NT2/D1 (cell line): Measurements from ENCODE around the gene ADAM19.

Source experiments
- SUZ12 ChIP-seq: IDR thresholded peaks from 2 replicates; pipeline ENCODE4 v1.6.1; 2011; ENCODE audit not compliant: insufficient read length, insufficient read depth; ENCODE audit errors: extremely low read depth
- YY1 ChIP-seq: IDR thresholded peaks from 2 replicates; pipeline ENCODE4 v1.6.1; 2011; ENCODE audit not compliant: insufficient read length, insufficient read depth

DNA sequence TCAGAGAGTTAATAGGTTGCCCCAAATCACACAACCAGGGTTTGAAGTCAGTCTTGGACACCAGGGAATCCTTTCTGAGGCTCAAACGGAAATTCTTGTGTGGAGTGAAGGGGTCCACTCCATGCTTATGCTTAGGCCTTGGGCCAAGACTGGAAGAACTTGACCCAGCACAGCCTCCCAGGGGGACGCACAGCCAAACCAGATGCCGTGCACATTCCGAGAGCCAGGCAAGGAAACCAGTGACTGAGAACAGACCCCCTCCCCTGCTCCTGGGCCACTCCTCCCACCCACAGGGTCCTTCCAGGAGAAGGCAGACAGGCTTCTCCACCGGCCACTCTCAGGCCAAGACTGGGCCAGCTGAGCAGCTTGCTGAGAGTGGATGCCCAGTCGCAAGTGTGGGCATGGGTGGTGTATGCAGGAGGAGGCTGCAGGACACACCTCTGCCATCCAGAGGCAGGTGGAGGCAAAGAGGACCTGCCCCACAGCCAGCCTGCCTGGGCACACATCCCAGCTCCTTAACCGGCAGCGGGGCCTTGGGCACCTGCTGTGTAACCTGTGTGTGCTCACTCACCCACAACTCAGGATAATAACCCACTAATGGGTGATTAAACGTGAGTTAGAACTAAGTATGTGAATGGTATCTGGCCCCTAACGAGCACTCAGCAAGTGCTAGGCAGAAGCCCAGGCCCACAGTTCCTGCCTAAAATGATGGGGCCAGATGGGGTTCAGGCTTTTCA, 77.5 kb downstream of the ADAM19 start:
- TF ChIP-seq SUZ12 = no peak
- TF ChIP-seq YY1 = no peak
